Fibroblast of lung (primary cell): ENCODE measurements around the gene FGF1. TPM values are rescaled to one million over a fixed set of nuclear protein-coding genes. Genes with fewer than 3 reads are reported as not detected.

ENCODE experiments used
- DNase-seq, 2 donors: peaks; one replicate each; pipeline versions ENCODE4 v3.0.0 to v3.0.0-alpha.2; 2010; ENCODE audit warnings: low read depth in 2 of 2
- H2AFZ ChIP-seq: 2 replicates; pipeline ENCODE4 v1.5.1; 2012; ENCODE audit warnings: low read length, control low read depth, inconsistent platforms
- H3K27ac ChIP-seq: 2 replicates; pipeline ENCODE4 v1.5.1; 2011; ENCODE audit warnings: low read length, control low read depth; ENCODE audit not compliant: insufficient read depth
- H3K27me3 ChIP-seq: 2 replicates; pipeline ENCODE4 v1.5.1; 2011; ENCODE audit warnings: mild to moderate bottlenecking, low read length; ENCODE audit not compliant: control insufficient read depth, insufficient read depth
- H3K36me3 ChIP-seq: 2 replicates; pipeline ENCODE4 v1.5.1; 2011; ENCODE audit warnings: low read length; ENCODE audit not compliant: control insufficient read depth, insufficient read depth
- H3K4me1 ChIP-seq: 2 replicates; pipeline ENCODE4 v1.5.1; 2011; ENCODE audit warnings: low read length; ENCODE audit not compliant: control insufficient read depth, insufficient read depth; ENCODE audit errors: extremely low read depth
- H3K4me2 ChIP-seq: 2 replicates; pipeline ENCODE4 v1.5.1; 2011; ENCODE audit warnings: low read length, control low read depth; ENCODE audit not compliant: insufficient read depth; ENCODE audit errors: extremely low read depth
- H3K4me3 ChIP-seq, 4 experiments: fragments of 200-600 bp in 1 of 4; sonication (generic) in 1 of 4; replicated peaks in 1 of 4; 2 replicates each; pipeline ENCODE4 v1.5.1; 2011 to 2016; ENCODE audit warnings: low read length in 4 of 4, low read depth in 3 of 4, mild to moderate bottlenecking in 3 of 4, control low read depth in 2 of 4, inconsistent platforms in 1 of 4, mixed read lengths in 1 of 4; ENCODE audit not compliant: insufficient read depth in 1 of 4; ENCODE audit errors: control extremely low read depth in 1 of 4
- H3K79me2 ChIP-seq: 2 replicates; pipeline ENCODE4 v1.5.1; 2012; ENCODE audit warnings: mild to moderate bottlenecking, low read length, inconsistent platforms; ENCODE audit not compliant: control insufficient read depth, insufficient read depth
- H3K9ac ChIP-seq: 2 replicates; pipeline ENCODE4 v1.5.1; 2011; ENCODE audit warnings: mild to moderate bottlenecking, low read length, control low read depth; ENCODE audit not compliant: insufficient read depth
- H3K9me3 ChIP-seq: 2 replicates; pipeline ENCODE4 v1.5.1; 2012; ENCODE audit warnings: low read depth, low read length; ENCODE audit not compliant: control insufficient read depth, insufficient read depth
- H4K20me1 ChIP-seq: 2 replicates; pipeline ENCODE4 v1.5.1; 2011; ENCODE audit warnings: low read length; ENCODE audit not compliant: control insufficient read depth, insufficient read depth; ENCODE audit errors: extremely low read depth
- CTCF ChIP-seq, 2 donors: IDR thresholded peaks in 1 of 2; conservative IDR thresholded peaks in 1 of 2; 1 replicate in 1 of 2; 2 replicates in 1 of 2; pipeline ENCODE4 v1.5.1; 2011 to 2012; ENCODE audit warnings: low read length in 2 of 2, control low read depth in 1 of 2, inconsistent platforms in 1 of 2, low read depth in 1 of 2, mild to moderate bottlenecking in 1 of 2
- EZH2 ChIP-seq: IDR thresholded peaks from 2 replicates; pipeline ENCODE4 v1.5.1; 2012; ENCODE audit warnings: low read length, control low read depth, mild to moderate bottlenecking; ENCODE audit errors: missing control alignments
- polyA plus RNA-seq, 2 donors: library from polyadenylated mRNA; depleted of rRNA in 1 of 2; stranded (reverse) in 1 of 2; unstranded in 1 of 2; fragments of >200 nt; gene quantifications; 2 replicates each; pipeline ENCODE4 v1.2.1, GENCODE V29; 2011 to 2012; ENCODE audit warnings: missing spikeins in 1 of 2
- total RNA-seq: library from RNA; depleted of rRNA; stranded (reverse); fragments of >200 nt; gene quantifications from 2 replicates; pipeline ENCODE4 v1.2.1, GENCODE V29; 2014

The FGF1 gene
- total and polyA plus RNA-seq, 2 donors (not counting 1 experiment from before 2014, with no cell fraction given), result 3.5 to 17.7 TPM

GRCh38 chr5:142644640-142645361 lies 41.1 kb downstream of the FGF1 start:
- Histone ChIP-seq H3K4me1 (peaks cover 16% of the 10 kb centered on the region), H3K9ac (peak overlapping the region; percentile 9)

GRCh38 chr5:142644127-142644526 lies 41.8 kb downstream of the FGF1 start:
- no peak for TF ChIP-seq EZH2
- peaks cover 16% of the 10 kb centered on the region for H3K4me1 ChIP-seq
- H3K4me2 ChIP-seq, result no peak overlapping the region
- no peak overlapping the region for H2AFZ ChIP-seq
- H3K79me2 ChIP-seq, result no peaks in the 10 kb centered on the region
- peak in 1 of 2 donors; percentile 52 for DNase-seq
- no peaks in the 10 kb centered on the region for H3K36me3 ChIP-seq
- no peaks in the 10 kb centered on the region for H4K20me1 ChIP-seq
- no peak overlapping the region for H3K4me3 ChIP-seq
- no peaks in the 10 kb centered on the region for H3K9me3 ChIP-seq
- H3K9ac ChIP-seq, result no peak overlapping the region
- H3K27ac ChIP-seq, result peak overlapping the region; percentile 66
- H3K27me3 ChIP-seq, result no peaks in the 10 kb centered on the region

More at GRCh38 chr5:142644640-142645361, 41.1 kb downstream of the FGF1 start:
- no peaks in the 10 kb centered on the region for H4K20me1 ChIP-seq
- peak overlapping the region; percentile 68 for H2AFZ ChIP-seq
- H3K27me3 ChIP-seq, result no peaks in the 10 kb centered on the region
- H3K4me3 ChIP-seq, result peak overlapping the region in 1 of 4 experiments; percentile 5
- H3K79me2 ChIP-seq, result no peaks in the 10 kb centered on the region
- H3K9me3 ChIP-seq, result no peaks in the 10 kb centered on the region
- H3K36me3 ChIP-seq, result no peaks in the 10 kb centered on the region
- TF ChIP-seq EZH2 (no peak), CTCF (conservative IDR thresholded peaks at IDR 0.05 in 1 of 2, IDR thresholded peaks at IDR 0.05 in 1 of 2; ENCODE audit: low read depth in 1 of 2, low read length in 2 of 2) (no peak)
- H3K27ac ChIP-seq, result peak overlapping the region; percentile 66
- peak; percentile 97 to 100 for DNase-seq
- H3K4me2 ChIP-seq, result peak overlapping the region; percentile 64

GRCh38 chr5:142643634-142644033 lies 42.3 kb downstream of the FGF1 start:
- Histone ChIP-seq H3K9ac (no peak overlapping the region), H3K27me3 (no peaks in the 10 kb centered on the region), H3K36me3 (no peaks in the 10 kb centered on the region), H3K79me2 (no peaks in the 10 kb centered on the region), H3K4me1 (peaks cover 16% of the 10 kb centered on the region), H3K4me3 (no peak overlapping the region), H2AFZ (no peak overlapping the region), H3K4me2 (no peak overlapping the region), H3K27ac (no peak overlapping the region), H3K9me3 (no peaks in the 10 kb centered on the region), H4K20me1 (no peaks in the 10 kb centered on the region)
- DNase-seq, result no peak
- TF ChIP-seq CTCF (conservative IDR thresholded peaks at IDR 0.05 in 1 of 2, IDR thresholded peaks at IDR 0.05 in 1 of 2; ENCODE audit: low read depth in 1 of 2, low read length in 2 of 2), result no peak
